Common myeloid progenitor, CD34-positive (primary cell): Measurements from ENCODE around the gene TUBA1A.
"Not testable (repeated sequence)": the region's sequence is repeated elsewhere in the genome, so short reads cannot be mapped to it uniquely, and the experiment has no call there.

Experiments
- CTCF ChIA-PET: fragments of 350-600 bp; sonication (Branson Sonifier 250); formaldehyde crosslinking; loops from one replicate; lab custom pipeline; 2021; ENCODE audit warnings: antibody characterized with exemption; lab: Charles Lee
- POLR2A ChIA-PET: fragments of 350-600 bp; sonication (Branson Sonifier 250); formaldehyde crosslinking; loops from one replicate; lab custom pipeline; 2021; ENCODE audit warnings: antibody characterized with exemption; lab: Charles Lee
- DNase-seq, 3 donors: peaks; one replicate each; pipeline versions ENCODE4 v3.0.0 to v3.0.0-alpha.2; 2013
- H3K27ac ChIP-seq, 2 experiments: 1 replicate in 1 of 2; 2 replicates in 1 of 2; pipeline ENCODE4 v1.7.0; 2013; ENCODE audit warnings: inconsistent platforms in 2 of 2, low read length in 2 of 2, mild to moderate bottlenecking in 2 of 2, low read depth in 1 of 2, moderate library complexity in 1 of 2; ENCODE audit not compliant: severe bottlenecking in 2 of 2, insufficient read depth in 1 of 2, poor library complexity in 1 of 2
- H3K27me3 ChIP-seq, 5 experiments: replicated peaks in 2 of 5; 1 replicate in 3 of 5; 2 replicates in 2 of 5; pipeline versions ENCODE4 v1.6.1 to v1.7.0; 2013; ENCODE audit warnings: low read length in 4 of 5, mild to moderate bottlenecking in 2 of 5, moderate library complexity in 2 of 5, inconsistent platforms in 1 of 5; ENCODE audit not compliant: insufficient read depth in 5 of 5, control insufficient read depth in 4 of 5
- H3K36me3 ChIP-seq, 4 experiments: 1 replicate in 2 of 4; 2 replicates in 2 of 4; pipeline versions ENCODE4 v1.6.1 to v1.7.0; 2013; ENCODE audit warnings: low read length in 3 of 4, control low read depth in 1 of 4, mild to moderate bottlenecking in 1 of 4; ENCODE audit not compliant: control insufficient read depth in 4 of 4, insufficient read depth in 4 of 4
- H3K4me1 ChIP-seq, 4 experiments: 1 replicate in 3 of 4; 2 replicates in 1 of 4; pipeline versions ENCODE4 v1.6.1 to v1.7.1; 2013; ENCODE audit warnings: low read length in 3 of 4, mild to moderate bottlenecking in 3 of 4, control low read depth in 1 of 4, inconsistent platforms in 1 of 4, moderate library complexity in 1 of 4; ENCODE audit not compliant: control insufficient read depth in 4 of 4, insufficient read depth in 4 of 4; ENCODE audit errors: control extremely low read depth in 1 of 4
- H3K4me3 ChIP-seq, 7 experiments: 1 replicate in 4 of 7; 2 replicates in 3 of 7; pipeline versions ENCODE4 v1.5.1 to v1.7.0; 2013; ENCODE audit warnings: mild to moderate bottlenecking in 7 of 7, low read length in 6 of 7, moderate library complexity in 6 of 7, inconsistent platforms in 2 of 7, low read depth in 2 of 7, control low read depth in 1 of 7; ENCODE audit not compliant: insufficient read depth in 4 of 7, control insufficient read depth in 1 of 7; ENCODE audit errors: extremely low read depth in 1 of 7
- H3K9me3 ChIP-seq, 5 experiments: 1 replicate in 4 of 5; 2 replicates in 1 of 5; pipeline versions ENCODE4 v1.6.1 to v1.7.1; 2013; ENCODE audit warnings: low read length in 4 of 5, mild to moderate bottlenecking in 2 of 5, inconsistent platforms in 1 of 5, low read depth in 1 of 5, moderate library complexity in 1 of 5; ENCODE audit not compliant: control insufficient read depth in 4 of 5, insufficient read depth in 2 of 5; ENCODE audit errors: control extremely low read depth in 1 of 5
- WGBS: methylation state at CpG from one replicate; pipeline ENCODE4 v1.1.5; 2013; ENCODE audit not compliant: insufficient coverage; 5-methylcytosine and 5-hydroxymethylcytosine counted together

Gene TUBA1A

GRCh38 chr12:49191498-49191897 lies 2.6 kb upstream of the TUBA1A start:
- CTCF ChIA-PET, result interaction anchor here (1.2 kb wide), 1 partner anchor 61 kb away, joined by 3 read pairs; the partner anchor contains the start of gene TUBA1B
- H3K9me3 ChIP-seq, H3K27ac ChIP-seq, H3K36me3 ChIP-seq, H3K27me3 ChIP-seq, POLR2A ChIA-PET, DNase-seq, H3K4me3 ChIP-seq: not testable (repeated sequence)
- 93% methylated on average over 5 of the region's 6 CpGs for WGBS
- peaks cover 10 to 37% (median 15%) of the 10 kb centered on the region in 4 experiments for H3K4me1 ChIP-seq

DNA sequence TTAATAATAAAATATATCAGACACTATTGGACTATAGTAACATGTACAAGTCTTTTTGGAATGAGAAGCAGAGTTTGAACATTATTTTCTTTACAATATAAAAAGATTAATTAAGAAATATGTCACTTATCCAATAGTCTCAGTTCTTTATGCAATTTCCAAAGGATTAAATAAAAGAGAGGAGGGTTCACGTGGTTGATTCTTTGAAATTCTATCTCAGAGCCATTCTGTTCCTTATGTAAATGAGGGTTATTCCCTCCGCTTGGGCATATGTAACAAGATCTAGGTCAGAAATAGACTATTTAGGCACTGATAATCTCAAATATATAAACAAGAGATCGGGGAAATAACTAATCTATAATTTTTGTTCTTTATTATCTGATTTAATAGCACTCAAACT lies 2.1 kb upstream of the TUBA1A start:
- POLR2A ChIA-PET, result no interaction called here
- DNase-seq, result no peak
- Histone ChIP-seq H3K27ac (no peak overlapping the region), H3K36me3 (peaks cover 2 to 14% (median 11%) of the 10 kb centered on the region in 4 experiments), H3K27me3 (no peaks in the 10 kb centered on the region), H3K4me1 (peaks cover 9 to 32% (median 15%) of the 10 kb centered on the region in 4 experiments), H3K9me3 (no peaks in the 10 kb centered on the region), H3K4me3 (no peak overlapping the region)
- WGBS, result no CpG with 5 or more reads among the region's 3 CpGs
- CTCF ChIA-PET, result interaction anchor here (1.1 kb wide), 1 partner anchor 32 kb away, joined by 3 read pairs; no protein-coding TSS in a partner anchor

GRCh38 chr12:49189731-49190716 lies 1.1 kb upstream of the TUBA1A start:
- Histone ChIP-seq H3K36me3 (peaks cover 2 to 21% (median 14%) of the 10 kb centered on the region in 4 experiments), H3K27me3 (no peaks in the 10 kb centered on the region), H3K4me1 (peaks cover 8 to 22% (median 13%) of the 10 kb centered on the region in 4 experiments), H3K4me3 (peak overlapping the region in 5 of 7 experiments; percentile 60 to 97 (median 95)), H3K27ac (peak overlapping the region; percentile 96 to 99), H3K9me3 (no peaks in the 10 kb centered on the region)
- WGBS, result 97% methylated on average over 3 of the region's 12 CpGs
- CTCF ChIA-PET, result interaction anchor here (0.8 to 2.3 kb wide), 6 partner anchors 8 to 102 kb away, joined by 3 to 5 read pairs (median 4); no protein-coding TSS in a partner anchor
- POLR2A ChIA-PET, result interaction anchor here (1.5 to 2.8 kb wide), 2 partner anchors 59 to 80 kb away, joined by 5 to 31 read pairs; partner anchors contain the start of genes LMBR1L and TUBA1B
- no peak for DNase-seq

DNA sequence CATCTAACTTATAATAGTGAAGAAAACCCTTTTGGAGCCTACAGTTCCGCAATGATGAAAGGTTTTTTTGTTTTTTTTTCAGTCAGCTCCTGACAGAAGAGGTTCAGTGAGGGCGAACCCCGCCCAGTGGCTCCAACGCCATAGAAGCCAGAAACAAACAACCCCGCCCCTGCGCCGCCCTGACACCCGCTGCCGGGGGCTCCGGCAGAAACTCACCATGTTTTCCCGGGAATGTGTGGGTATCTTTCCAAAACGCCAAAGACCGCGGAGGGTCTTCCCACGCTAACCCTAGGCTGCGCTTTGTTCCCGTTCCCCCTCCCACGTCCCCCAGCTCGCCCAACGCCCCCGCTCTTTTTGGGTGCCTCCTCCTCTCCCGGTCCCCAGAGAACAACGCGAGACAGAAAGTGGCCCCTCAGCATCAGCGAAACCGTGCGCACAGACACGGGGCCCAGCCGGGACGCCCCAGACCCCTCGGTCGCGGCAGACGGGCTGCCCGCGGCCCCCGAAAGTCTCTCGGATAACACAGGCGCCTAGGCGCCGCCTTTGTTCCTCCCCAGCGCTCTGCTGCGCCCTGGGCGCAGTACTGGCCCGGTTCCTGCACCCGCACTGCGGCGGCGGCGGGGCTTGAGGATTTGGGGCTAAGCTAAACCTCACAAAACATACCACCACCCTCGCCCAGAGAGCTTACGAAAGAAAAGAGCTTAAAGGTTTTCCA lies 522 bp downstream of the TUBA1A start:
- DNase-seq, result peak; percentile 71 to 78 (median 76)
- peak overlapping the region; percentile 96 to 99 for H3K27ac ChIP-seq
- ChIA-PET CTCF (interaction anchor here (0.6 to 2.3 kb wide), 10 partner anchors 12 to 125 kb away, joined by 3 to 7 read pairs (median 3); no protein-coding TSS in a partner anchor), POLR2A (interaction anchor here (0.6 to 2.8 kb wide), 10 partner anchors 14 to 100 kb away, joined by 3 to 31 read pairs (median 4); partner anchors contain the start of genes LMBR1L and TUBA1B)
- peak overlapping the region; percentile 83 to 98 (median 95) for H3K4me3 ChIP-seq
- H3K36me3 ChIP-seq, result peaks cover 2 to 34% (median 20%) of the 10 kb centered on the region in 4 experiments
- peaks cover 8 to 22% (median 13%) of the 10 kb centered on the region in 4 experiments for H3K4me1 ChIP-seq
- WGBS, result 0% methylated on average over 41 of the region's 52 CpGs
- no peaks in the 10 kb centered on the region for H3K9me3 ChIP-seq
- no peaks in the 10 kb centered on the region for H3K27me3 ChIP-seq

DNA sequence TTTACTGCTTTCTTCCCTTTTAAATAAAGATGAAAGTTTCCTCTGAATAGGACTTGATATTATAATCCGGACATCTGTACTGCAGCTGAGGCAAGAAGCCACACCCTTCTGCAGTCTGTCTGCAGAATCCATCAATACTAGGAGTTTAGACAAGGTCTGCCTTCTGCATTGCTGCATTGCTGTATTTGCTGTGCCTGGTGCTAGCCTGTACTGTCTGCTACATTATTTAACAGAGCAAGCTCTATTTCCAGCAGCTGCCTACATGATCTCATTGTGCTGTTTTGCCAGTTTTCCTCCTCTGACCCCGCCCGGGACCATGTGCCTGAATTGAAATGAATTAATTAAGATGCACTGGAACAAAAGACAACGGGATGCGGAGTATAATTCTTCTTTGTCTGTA lies 1.7 kb downstream of the TUBA1A start:
- Histone ChIP-seq H3K4me3 (peak overlapping the region in 6 of 7 experiments; percentile 50 to 97 (median 88)), H3K27ac (peak overlapping the region in 1 of 2 experiments; percentile 99), H3K27me3 (no peaks in the 10 kb centered on the region), H3K9me3 (no peaks in the 10 kb centered on the region), H3K36me3 (peaks cover 2 to 34% (median 20%) of the 10 kb centered on the region in 4 experiments), H3K4me1 (peaks cover 8 to 22% (median 13%) of the 10 kb centered on the region in 4 experiments)
- DNase-seq, result peak in 2 of 3 donors; percentile 20 to 26
- ChIA-PET POLR2A (interaction anchor here (2.8 kb wide), 1 partner anchor 56 kb away, joined by 31 read pairs; the partner anchor contains the start of gene TUBA1B), CTCF (interaction anchor here (0.6 kb wide), 1 partner anchor 28 kb away, joined by 3 read pairs; no protein-coding TSS in a partner anchor)
- 85% methylated on average over 2 of the region's 5 CpGs for WGBS

GRCh38 chr12:49186307-49186706 lies 2.6 kb downstream of the TUBA1A start:
- H3K4me3 ChIP-seq, H3K27me3 ChIP-seq, H3K27ac ChIP-seq, H3K9me3 ChIP-seq, DNase-seq: not testable (repeated sequence)
- ChIA-PET CTCF (interaction anchor here (0.6 kb wide), 1 partner anchor 143 kb away, joined by 3 read pairs; no protein-coding TSS in a partner anchor), POLR2A (interaction anchor here (0.7 kb wide), 1 partner anchor 36 kb away, joined by 4 read pairs; no protein-coding TSS in a partner anchor)
- Histone ChIP-seq H3K4me1 (peaks cover 8 to 22% (median 13%) of the 10 kb centered on the region in 4 experiments), H3K36me3 (peaks cover 2 to 34% (median 20%) of the 10 kb centered on the region in 4 experiments)
- 98% methylated on average over 7 of the region's 11 CpGs for WGBS
